OCI-LY1 (cell line): Measurements from ENCODE around the gene OLFML2B.

Source experiments
- H2AFZ ChIP-seq: fragments of 200-600 bp; sonication (generic), shearing (Covaris generic); 2 replicates; pipeline ENCODE4 v1.6.0; 2014; ENCODE audit warnings: antibody characterized with exemption, mild to moderate bottlenecking, low read length
- H3F3A ChIP-seq: fragments of 200-600 bp; sonication (generic), shearing (Covaris generic); 2 replicates; pipeline ENCODE4 v1.6.0; 2014; ENCODE audit warnings: mild to moderate bottlenecking, antibody characterized with exemption, low read length, moderate library complexity; ENCODE audit not compliant: insufficient read depth
- H3K27ac ChIP-seq: fragments of 200-600 bp; sonication (generic); 2 replicates; pipeline ENCODE4 v1.5.1; 2014; ENCODE audit warnings: low read length, mixed run types, mild to moderate bottlenecking, low read depth; ENCODE audit not compliant: poor library complexity, severe bottlenecking
- H3K27me3 ChIP-seq: fragments of 200-600 bp; sonication (generic); 2 replicates; pipeline ENCODE4 v1.6.0; 2014; ENCODE audit warnings: antibody characterized with exemption, mild to moderate bottlenecking, low read length, moderate library complexity; ENCODE audit not compliant: insufficient read depth
- H3K36me3 ChIP-seq: fragments of 200-600 bp; sonication (generic); 2 replicates; pipeline ENCODE4 v1.6.1; 2014; ENCODE audit warnings: mild to moderate bottlenecking, antibody characterized with exemption, low read length, moderate library complexity, mixed read lengths; ENCODE audit not compliant: insufficient read depth
- H3K4me1 ChIP-seq: fragments of 200-600 bp; sonication (generic); 2 replicates; pipeline ENCODE4 v1.5.1; 2014; ENCODE audit warnings: mild to moderate bottlenecking, low read length, moderate library complexity; ENCODE audit not compliant: insufficient read depth, severe bottlenecking
- H3K4me2 ChIP-seq: fragments of 200-600 bp; sonication (generic), shearing (Covaris generic); 2 replicates; pipeline ENCODE4 v1.6.1; 2014; ENCODE audit warnings: low read length
- H3K4me3 ChIP-seq: fragments of 200-600 bp; sonication (generic); 2 replicates; pipeline ENCODE4 v1.5.1; 2014; ENCODE audit warnings: low read length, low read depth, mild to moderate bottlenecking, mixed read lengths; ENCODE audit not compliant: poor library complexity, severe bottlenecking
- H3K79me2 ChIP-seq: fragments of 200-600 bp; shearing (Covaris generic); 2 replicates; pipeline ENCODE4 v1.6.1; 2016; ENCODE audit warnings: mixed run types, low read length, mixed read lengths; ENCODE audit not compliant: insufficient read depth
- H3K9ac ChIP-seq: fragments of 200-600 bp; sonication (generic), shearing (Covaris generic); 2 replicates; pipeline ENCODE4 v1.6.1; 2014; ENCODE audit warnings: mild to moderate bottlenecking, low read length, mixed read lengths
- H3K9me2 ChIP-seq: fragments of 200-600 bp; sonication (generic), shearing (Covaris generic); 2 replicates; pipeline ENCODE4 v1.6.1; 2014; ENCODE audit warnings: low read depth, mild to moderate bottlenecking, low read length, mixed read lengths
- H3K9me3 ChIP-seq: fragments of 200-600 bp; shearing (Covaris generic); 2 replicates; pipeline ENCODE4 v1.6.1; 2014; ENCODE audit warnings: low read length, mixed read lengths
- H4K20me1 ChIP-seq: fragments of 200-600 bp; sonication (generic), shearing (Covaris generic); 2 replicates; pipeline ENCODE4 v1.6.0; 2016; ENCODE audit warnings: mild to moderate bottlenecking, low read length; ENCODE audit not compliant: insufficient read depth
- CTCF ChIP-seq: fragments of 200-600 bp; sonication (generic), shearing (Covaris generic); IDR thresholded peaks from 2 replicates; pipeline ENCODE4 v1.5.1; 2017; ENCODE audit warnings: mild to moderate bottlenecking, antibody characterized with exemption, low read length, moderate library complexity, mixed read lengths
- EZH2 ChIP-seq: fragments of 200-600 bp; sonication (generic), shearing (Covaris generic); IDR thresholded peaks from 2 replicates; pipeline ENCODE4 v1.8.0; 2017; ENCODE audit warnings: borderline replicate concordance, mixed run types, mild to moderate bottlenecking, antibody characterized with exemption, low read length, moderate library complexity, mixed read lengths

Gene OLFML2B

GRCh38 chr1:162060314-162060713 is 36.6 kb upstream of the OLFML2B start:
- no peak overlapping the region for H3K27ac ChIP-seq
- H3K4me3 ChIP-seq = no peak overlapping the region

DNA sequence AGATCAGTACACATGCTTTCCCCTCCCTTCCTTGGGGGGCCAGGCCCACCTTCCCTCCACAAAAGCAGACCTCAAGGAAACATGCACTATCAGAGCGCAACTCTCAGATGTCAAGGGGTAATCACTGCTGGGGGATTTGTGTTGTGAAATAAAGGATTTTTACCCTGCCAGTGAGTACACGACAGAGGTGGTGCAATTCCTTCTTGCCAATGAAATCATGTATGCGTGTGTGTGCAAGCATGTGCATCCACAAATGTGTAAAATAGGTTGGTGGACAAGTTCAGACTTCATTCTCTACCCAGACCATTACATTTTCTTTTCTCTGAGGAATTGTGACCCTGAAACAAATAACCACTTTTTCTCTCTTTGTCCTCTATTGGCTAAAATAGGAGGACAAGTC is 36.1 kb upstream of the OLFML2B start:
- Histone ChIP-seq H3K9me2 (no peaks in the 10 kb centered on the region), H3K4me2 (no peak overlapping the region), H3K9ac (no peak overlapping the region), H3K9me3 (no peaks in the 10 kb centered on the region), H4K20me1 (no peaks in the 10 kb centered on the region), H3K79me2 (no peaks in the 10 kb centered on the region), H3K4me1 (no peaks in the 10 kb centered on the region), H3K4me3 (no peak overlapping the region), H3K27ac (no peak overlapping the region), H2AFZ (no peak overlapping the region), H3K27me3 (no peaks in the 10 kb centered on the region), H3K36me3 (no peaks in the 10 kb centered on the region), H3F3A (no peaks in the 10 kb centered on the region)
- TF ChIP-seq CTCF = no peak
- TF ChIP-seq EZH2 = no peak

More at GRCh38 chr1:162060314-162060713, 36.6 kb upstream of the OLFML2B start:
- Histone ChIP-seq H3K4me2 (no peak overlapping the region), H3K36me3 (no peaks in the 10 kb centered on the region), H3K79me2 (no peaks in the 10 kb centered on the region), H2AFZ (no peak overlapping the region), H3K9me3 (no peaks in the 10 kb centered on the region), H3K27me3 (no peaks in the 10 kb centered on the region), H3K9ac (no peak overlapping the region), H3K9me2 (no peaks in the 10 kb centered on the region), H4K20me1 (no peaks in the 10 kb centered on the region), H3F3A (no peaks in the 10 kb centered on the region), H3K4me1 (no peaks in the 10 kb centered on the region)
- TF ChIP-seq EZH2 (no peak), CTCF (no peak)

DNA sequence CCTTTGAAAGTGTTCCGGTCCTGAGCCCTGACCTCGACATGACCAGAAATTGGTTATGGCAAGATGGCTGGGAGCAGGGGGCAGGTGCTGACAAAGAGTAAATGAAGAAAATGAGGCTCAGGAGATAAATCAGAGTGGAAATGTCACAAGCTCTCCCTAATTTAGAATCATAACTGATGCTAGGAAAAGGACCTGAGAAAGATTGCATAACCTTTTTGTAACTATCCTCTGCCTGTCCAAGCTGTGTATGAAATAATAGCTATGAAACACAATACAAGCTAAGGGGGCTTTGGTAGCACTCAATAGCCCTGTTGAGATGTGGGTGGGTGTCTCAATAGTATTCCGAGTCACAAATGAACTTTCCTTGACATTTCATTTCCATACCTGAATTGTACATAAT is 32.9 kb upstream of the OLFML2B start:
- H3K27ac ChIP-seq = no peak overlapping the region
- no peaks in the 10 kb centered on the region for H3K9me2 ChIP-seq
- no peak overlapping the region for H3K9ac ChIP-seq
- no peak overlapping the region for H3K4me3 ChIP-seq
- TF ChIP-seq EZH2 = no peak
- TF ChIP-seq CTCF = no peak
- no peaks in the 10 kb centered on the region for H3K27me3 ChIP-seq
- no peaks in the 10 kb centered on the region for H4K20me1 ChIP-seq
- H3K4me1 ChIP-seq = no peaks in the 10 kb centered on the region
- H3K9me3 ChIP-seq = no peaks in the 10 kb centered on the region
- no peaks in the 10 kb centered on the region for H3K79me2 ChIP-seq
- no peaks in the 10 kb centered on the region for H3F3A ChIP-seq
- H3K36me3 ChIP-seq = no peaks in the 10 kb centered on the region
- no peak overlapping the region for H2AFZ ChIP-seq
- no peak overlapping the region for H3K4me2 ChIP-seq
